Endothelial cell of hepatic sinusoid (primary cell): ENCODE results near the gene CCDC120.

Source experiments
- in situ Hi-C: cut with HindIII; loops from 2 replicates; pipeline ENCODE4 v1.10.0; 2017; ENCODE audit warnings: low sequenced_read_pairs

CCDC120 gene

GRCh38 chrX:49061490-49061889, 2.7 kb downstream of the CCDC120 start:
- in situ Hi-C loops: no loop called here

DNA sequence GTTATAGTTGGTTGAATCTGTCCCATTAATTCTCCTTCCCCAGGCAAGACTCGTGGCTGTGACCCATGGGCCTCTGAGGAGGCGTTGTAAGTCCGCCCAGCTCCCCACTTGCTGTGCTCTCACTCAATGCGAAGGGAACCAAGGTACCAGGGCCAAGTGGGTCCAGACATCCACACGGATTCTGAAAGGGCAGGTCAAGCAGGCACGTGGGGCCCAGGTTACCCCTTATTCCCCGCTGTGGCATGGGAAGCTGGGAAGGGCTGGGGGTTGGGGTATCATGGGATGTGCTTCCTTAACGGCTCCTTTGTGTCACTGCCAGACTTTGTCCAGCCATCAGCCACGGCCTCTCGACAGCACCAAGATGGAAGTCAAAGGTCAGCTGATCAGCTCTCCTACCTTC, 3.1 kb downstream of the CCDC120 start:
- in situ Hi-C loops: no loop called here

DNA sequence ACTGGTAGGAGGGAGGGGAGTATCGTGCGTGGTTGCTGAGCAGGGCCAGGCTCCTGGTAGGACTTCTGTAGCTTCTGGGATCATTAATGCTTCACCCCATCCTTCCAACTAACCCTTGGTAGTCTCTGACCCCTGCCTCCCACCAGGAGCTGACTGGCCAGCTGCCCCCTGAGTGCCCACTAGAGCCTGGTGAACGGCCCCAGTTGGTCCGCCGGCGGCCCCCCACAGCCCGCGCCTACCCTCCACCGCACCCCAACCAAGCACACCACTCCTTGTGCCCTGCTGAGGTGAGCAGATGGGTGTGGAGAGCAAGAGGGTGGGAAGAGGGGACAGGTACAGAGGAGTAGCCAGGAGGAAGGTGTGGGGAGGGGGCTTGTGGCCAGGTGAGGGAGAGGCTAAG, 4.9 kb downstream of the CCDC120 start:
- in situ Hi-C loops: no loop called here

- in situ Hi-C loops: no loop called here
Measured at GRCh38 chrX:49064303-49064702, 5.5 kb downstream of the CCDC120 start.

- in situ Hi-C loops: no loop called here
Measured at GRCh38 chrX:49064735-49065134, 5.9 kb downstream of the CCDC120 start.

DNA sequence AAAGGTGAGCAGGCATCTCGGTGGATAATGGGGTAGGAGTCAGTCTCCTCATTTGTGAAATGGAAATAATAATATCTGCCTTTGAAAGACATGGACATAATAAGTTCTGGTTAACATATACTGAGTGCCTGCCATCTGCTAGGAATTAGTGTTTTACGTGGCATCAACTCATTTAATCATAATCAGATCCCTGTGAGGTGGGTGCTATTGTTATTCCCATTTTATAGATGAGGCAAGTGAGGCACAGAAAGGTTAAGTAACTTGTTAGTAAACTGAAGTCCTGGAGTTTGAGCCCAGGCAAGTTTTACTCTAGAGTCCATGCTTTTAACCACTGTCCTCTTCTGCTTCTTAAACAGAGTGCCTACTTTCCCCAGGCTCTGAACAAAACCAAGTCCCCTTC, 7.5 kb downstream of the CCDC120 start:
- in situ Hi-C loops: no loop called here

GRCh38 chrX:49066690-49067089, 7.9 kb downstream of the CCDC120 start:
- in situ Hi-C loops: no loop called here

DNA sequence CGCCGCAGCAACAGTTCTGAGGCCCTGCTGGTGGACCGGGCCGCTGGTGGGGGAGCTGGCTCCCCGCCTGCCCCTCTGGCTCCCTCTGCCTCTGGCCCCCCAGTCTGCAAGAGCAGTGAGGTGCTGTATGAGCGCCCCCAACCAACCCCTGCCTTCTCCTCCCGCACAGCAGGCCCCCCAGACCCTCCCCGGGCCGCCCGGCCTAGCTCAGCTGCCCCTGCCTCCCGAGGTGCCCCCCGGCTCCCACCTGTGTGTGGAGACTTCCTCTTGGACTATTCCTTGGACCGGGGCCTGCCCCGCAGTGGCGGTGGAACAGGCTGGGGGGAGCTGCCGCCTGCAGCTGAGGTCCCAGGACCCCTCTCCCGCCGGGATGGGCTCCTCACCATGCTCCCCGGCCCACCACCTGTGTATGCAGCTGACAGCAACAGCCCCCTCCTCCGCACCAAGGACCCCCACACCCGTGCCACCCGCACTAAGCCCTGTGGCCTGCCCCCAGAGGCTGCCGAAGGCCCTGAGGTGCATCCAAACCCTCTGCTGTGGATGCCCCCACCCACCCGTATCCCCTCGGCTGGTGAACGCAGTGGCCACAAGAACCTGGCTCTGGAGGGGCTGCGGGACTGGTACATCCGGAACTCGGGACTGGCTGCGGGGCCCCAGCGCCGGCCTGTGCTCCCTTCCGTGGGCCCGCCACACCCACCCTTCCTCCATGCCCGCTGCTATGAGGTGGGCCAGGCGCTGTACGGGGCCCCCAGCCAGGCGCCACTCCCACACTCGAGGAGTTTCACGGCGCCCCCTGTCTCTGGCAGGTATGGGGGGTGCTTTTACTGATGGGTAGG, 8.7 kb downstream of the CCDC120 start:
- in situ Hi-C loops: no loop called here

DNA sequence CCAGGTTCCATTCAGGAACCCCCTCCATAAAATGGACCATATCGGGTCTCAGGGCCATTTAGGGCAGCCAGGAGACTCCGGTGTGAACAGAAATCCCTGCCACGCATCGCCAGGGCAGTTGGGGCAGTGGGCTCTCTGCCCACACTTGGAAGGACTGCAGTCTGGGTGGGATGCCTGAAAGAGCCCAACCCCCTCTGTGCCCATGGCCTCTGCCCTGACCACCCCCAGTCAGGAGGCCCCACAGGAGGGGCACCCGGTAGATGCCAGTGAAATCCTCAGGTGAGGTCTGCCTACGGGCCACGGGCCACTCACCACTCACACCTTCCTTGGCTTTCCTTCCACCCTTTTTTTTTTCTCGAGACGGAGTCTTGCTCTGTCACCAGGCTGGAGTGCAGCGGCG, 10.2 kb downstream of the CCDC120 start:
- in situ Hi-C loops: no loop called here

DNA sequence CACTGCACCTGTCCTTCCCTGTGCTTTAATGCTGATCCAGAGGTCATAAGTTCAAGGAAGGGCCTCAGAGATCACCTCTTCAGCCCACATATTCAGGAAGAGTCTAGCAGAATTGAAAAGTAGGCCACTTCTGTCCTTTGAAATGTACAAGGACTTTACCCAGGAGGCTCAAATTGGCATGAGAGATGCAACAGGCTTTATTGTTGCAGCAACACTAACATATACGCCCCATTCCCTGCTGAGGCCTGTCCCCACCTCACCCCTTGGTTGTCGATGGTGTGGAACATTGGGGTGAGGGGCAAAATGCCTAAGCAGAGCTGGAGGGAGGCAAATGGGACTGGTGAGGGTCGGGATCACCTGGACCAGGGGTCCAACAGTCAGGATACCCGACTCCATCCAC, 12.2 kb downstream of the CCDC120 start:
- in situ Hi-C loops: no loop called here

DNA sequence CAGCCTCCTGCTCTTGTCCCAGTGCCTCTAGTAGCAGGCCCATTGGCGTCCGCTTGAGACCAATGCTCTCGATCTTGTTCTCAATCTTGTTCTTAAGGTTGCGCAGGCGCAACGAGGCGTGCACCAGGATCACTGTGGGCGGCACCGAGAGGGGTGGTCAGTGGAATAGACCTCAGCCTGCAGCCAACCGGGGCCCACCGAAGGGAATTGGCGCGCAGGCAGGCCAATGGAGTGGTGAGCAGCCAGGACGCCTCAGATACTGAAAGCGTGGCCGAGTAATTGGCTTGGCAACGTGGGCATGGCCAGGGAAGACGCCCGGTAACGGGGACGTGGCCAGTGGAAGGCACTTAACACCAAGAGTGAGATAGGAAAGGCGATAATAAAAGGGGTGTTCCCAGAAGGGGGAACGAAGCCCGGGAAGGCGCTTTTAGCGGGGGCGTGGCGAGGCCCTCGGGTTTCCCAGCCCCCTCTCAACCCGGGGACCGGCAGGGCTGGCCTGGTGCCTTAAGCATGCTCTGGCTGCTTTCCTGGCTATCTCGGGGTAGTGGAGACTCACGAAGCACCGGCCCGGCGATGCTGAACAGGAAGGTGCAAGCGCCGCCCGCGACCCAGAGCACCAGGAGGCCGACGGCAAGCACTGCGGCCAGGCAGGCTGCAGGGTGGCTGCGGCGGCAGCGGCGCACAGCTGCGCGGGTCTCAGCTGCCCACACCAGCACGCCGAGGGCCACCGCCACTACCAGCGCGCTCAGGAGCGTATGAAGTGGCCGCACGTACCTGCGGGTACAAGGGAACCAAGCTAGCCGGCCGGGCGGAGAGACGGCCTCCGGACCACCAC, 13.3 kb downstream of the CCDC120 start:
- in situ Hi-C loops: no loop called here

DNA sequence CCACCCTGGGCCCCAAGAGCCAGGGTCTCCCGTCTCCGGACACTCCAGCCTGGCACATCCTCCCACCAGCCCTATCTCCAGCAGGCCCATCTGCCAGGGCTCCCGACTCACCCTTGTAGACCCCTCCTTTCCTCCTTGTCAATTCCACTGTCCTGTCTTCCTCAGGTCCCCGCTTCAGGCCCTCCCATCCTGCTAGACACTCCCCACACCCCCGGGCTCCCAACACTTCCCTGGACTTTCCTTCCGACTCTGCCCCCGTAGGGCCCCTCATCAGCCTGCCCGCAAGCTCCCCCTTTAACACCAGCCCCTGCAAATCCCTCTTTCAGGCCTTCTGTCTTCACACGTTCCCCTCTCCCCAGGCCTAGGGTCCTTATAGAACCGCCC, 13.9 kb downstream of the CCDC120 start:
- in situ Hi-C loops: no loop called here

DNA sequence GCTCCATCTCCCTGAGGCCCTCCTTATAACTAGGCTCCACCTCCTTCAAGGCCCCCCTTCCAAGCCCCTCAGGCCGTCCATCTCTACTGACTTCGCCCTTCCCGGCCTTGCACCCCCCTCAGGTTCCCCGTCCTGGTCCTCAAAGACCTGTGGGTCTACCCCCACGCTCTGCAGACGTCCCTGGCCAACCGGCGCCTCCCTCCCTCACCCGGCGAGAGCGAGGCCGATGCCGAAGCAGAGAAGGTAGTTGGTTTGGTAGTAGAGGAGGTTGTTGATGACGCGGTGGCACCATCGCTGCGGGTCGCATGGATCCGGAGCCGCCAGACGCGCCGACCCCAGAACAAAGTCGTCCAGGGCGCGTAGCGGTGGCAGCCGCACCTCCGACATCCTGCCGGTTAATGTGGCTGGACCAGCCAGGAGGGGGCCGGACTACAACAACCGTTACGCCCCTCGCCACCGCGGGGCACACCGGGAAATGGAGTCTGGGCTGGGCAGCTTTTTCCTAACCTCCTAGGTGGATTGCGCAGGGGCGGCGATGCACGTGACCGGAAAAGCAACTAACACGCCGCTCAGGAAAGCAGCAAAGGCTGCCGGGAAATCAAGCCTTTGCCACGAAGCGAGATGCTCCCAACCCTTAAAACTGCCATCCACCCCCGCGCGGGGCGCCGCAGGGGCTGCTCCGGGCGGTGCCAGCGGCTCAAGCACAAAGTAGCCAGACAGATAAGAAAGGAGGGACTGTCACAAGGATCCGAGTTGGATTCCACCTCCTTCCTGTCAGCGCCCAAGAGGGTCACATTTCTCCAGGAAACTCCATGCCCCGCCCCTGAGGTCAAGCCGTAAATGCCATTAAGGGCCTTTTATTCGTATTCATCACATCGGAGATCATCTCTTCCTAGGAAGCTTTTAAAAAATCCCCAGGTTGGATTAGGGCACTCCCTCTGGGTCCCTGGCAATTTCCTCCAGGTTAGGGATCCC, 15.1 kb downstream of the CCDC120 start, which contains the start of gene PRAF2:
TSS of gene PRAF2 (minus strand) at position 402 of the 975 bp plus-strand sequence. CDS start at position 387, 15 bp downstream.
- in situ Hi-C loops: no loop called here

GRCh38 chrX:49075347-49075746, 16.5 kb downstream of the CCDC120 start:
- in situ Hi-C loops: no loop called here

- in situ Hi-C loops: no loop called here
Measured at GRCh38 chrX:49077941-49078340, 19.1 kb downstream of the CCDC120 start.

DNA sequence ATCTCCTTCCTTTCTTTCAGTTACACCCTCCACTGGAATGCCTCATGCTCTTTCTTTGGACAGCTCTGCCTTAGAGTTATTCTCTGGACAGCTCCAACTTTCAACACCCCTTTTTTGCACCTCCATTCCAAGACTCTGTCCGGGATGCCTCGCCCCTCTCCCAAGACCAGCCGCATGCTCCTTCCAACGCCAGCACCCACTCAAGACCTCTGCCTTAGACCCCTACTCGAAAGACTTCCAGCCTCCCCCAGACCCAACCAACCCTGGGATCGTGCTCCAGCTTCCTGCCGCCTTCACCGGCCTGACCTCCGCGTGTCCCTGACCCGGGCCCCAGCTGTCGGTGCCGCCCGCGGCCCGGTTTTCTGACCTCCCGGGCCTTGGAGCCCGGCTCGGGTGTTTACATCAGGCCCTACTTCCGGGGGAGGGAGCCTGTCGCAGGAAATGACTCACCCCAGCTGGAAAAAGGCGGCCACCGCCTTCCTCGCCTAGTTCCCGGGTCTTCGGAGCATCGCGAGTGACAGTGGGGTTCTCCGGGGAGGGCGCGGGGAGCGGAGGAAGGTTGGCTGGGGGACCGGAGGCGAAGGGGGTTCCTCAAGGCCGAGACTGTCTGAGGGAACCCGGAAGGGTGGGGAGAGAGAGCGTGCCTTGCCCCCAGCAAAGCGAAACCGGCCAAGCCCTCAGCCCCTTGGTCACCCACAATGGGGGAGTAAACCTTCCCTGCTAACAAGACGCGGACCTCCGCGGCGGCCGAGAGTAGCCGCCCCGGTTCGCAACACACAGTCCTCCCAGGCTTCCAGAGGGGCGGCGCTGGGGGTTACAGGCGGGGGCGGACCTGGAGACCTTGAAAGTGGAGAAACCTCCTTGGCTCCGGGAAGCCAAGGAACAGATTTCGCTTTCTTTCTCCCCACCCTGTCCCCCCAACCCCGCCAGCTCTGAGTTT, 21.0 kb downstream of the CCDC120 start, which contains the start of gene WDR45:
TSS of gene WDR45 (minus strand) at position 399 of the 940 bp plus-strand sequence. CDS start 1,792 bp downstream, outside the sequence.
- in situ Hi-C loops: no loop called here

- in situ Hi-C loops: no loop called here
Measured at GRCh38 chrX:49082271-49082871, 23.6 kb downstream of the CCDC120 start.

GRCh38 chrX:49089553-49089952, 30.8 kb downstream of the CCDC120 start:
- in situ Hi-C loops: no loop called here

DNA sequence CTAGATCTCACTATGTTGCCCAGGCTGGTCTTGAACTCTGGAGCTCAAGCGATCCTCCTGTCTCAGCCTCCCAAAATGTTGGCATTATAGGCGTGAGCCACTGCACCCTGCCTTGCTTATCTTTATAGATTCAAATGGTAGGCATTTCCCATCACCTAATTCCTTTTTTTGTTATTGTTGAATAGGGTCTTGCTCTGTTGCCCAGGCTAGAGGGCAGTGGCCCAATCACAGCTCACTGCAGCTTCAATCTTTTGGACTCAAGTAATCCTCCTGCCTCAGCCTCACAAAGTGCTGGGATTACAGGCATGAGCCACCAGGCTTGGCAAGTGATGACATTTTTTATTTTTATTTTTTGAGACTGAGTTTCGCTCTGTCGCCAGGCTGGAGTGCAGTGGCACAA, 37.6 kb downstream of the CCDC120 start:
- in situ Hi-C loops: no loop called here
